HuH-7.5 (cell line): ENCODE results near the gene TMUB2.
"Not testable (repeated sequence)": the region's sequence is repeated elsewhere in the genome, so short reads cannot be mapped to it uniquely, and the experiment has no call there.

ENCODE experiments used
- DNase-seq: peaks from one replicate; pipeline ENCODE4 v3.0.0; 2011; ENCODE audit warnings: low spot score

The TMUB2 gene

GRCh38 chr17:44186307-44187130, at the start of gene TMUB2:
Gene TMUB2, plus strand, starts transcription at chr17:44186972. Its CDS starts 737 bp downstream, at chr17:44187709.
- DNase-seq = peak; percentile 96

- DNase-seq = peak; percentile 77
These were observed 48.7 kb upstream of the TMUB2 start for GRCh38 chr17:44137891-44138709.

- DNase-seq = not testable (repeated sequence)
These were observed 42.9 kb upstream of the TMUB2 start for GRCh38 chr17:44143921-44144320.

GRCh38 chr17:44144966-44145739, 41.6 kb upstream of the TMUB2 start:
- no peak for DNase-seq

DNA sequence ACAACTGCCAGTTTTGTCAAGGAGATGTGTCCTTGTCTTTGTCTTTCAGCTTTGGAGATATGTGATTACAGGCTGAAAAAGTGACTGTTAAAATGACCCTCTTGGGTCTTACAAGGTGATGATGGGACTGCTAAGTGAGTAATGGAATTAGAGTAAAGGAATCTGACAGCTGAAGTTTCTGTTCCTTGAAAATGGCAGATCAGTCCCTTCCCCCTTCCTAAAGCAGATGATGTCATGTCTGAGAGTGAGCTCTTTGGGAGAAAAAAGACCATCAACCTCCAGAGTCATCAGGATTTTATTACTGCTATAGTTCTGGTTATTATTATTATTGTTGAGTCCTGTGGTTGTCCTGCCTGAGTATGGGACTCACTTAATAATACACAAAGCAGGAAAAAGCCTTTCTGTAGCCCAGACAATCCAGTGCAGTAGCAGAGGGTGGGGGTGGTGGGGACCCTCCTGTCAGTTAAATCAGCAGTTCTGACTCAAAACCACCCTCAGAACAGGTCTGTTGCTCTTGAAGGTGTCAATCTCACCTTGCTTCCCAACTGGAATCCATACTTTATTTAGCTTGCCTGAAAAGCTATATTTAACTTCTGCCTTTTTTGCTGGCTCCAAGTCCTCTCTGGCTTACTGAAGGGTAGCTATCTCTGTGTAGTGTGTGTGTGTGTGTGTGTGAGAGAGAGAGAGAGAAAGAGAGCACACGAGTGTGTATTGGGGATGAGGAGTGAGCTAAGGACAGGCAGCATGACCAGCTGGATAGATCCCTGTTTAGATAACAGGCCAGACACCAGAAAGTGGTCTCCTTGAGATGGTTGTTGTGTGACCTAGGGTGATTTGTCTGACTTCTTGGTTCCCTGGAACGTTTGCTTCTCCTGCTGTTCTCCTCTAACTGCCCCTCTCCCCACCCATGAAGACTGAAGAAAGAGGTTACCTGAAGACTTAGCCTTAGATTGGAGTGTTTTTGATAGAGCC, 40.1 kb upstream of the TMUB2 start:
- DNase-seq = no peak

DNA sequence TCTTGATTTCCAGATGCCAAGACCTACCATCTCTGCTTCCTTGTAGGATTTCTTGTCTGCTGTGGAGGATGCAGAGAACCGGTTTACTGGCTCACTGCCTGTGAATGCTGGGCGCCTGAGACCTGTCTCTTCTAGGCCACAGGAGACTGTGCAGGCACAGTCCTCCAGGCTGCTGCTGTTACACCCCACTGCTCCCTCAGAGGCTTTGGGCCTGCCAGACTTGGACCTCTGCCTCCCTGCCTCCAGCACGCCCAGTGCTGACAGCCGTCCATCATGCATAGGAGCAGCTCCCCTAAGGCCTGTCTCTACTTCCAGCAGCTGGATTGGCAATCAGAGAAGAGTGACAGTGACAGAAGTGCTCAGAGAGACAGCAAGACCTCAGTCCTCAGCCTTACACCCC, 39.0 kb upstream of the TMUB2 start:
- DNase-seq = no peak

GRCh38 chr17:44149066-44149465, 37.7 kb upstream of the TMUB2 start:
- not testable (repeated sequence) for DNase-seq

- no peak for DNase-seq
These were observed 36.9 kb upstream of the TMUB2 start for GRCh38 chr17:44149750-44150329.

GRCh38 chr17:44152875-44153274, 33.9 kb upstream of the TMUB2 start:
- no peak for DNase-seq

- DNase-seq = no peak
These were observed 31.3 kb upstream of the TMUB2 start for GRCh38 chr17:44155488-44155887.

DNA sequence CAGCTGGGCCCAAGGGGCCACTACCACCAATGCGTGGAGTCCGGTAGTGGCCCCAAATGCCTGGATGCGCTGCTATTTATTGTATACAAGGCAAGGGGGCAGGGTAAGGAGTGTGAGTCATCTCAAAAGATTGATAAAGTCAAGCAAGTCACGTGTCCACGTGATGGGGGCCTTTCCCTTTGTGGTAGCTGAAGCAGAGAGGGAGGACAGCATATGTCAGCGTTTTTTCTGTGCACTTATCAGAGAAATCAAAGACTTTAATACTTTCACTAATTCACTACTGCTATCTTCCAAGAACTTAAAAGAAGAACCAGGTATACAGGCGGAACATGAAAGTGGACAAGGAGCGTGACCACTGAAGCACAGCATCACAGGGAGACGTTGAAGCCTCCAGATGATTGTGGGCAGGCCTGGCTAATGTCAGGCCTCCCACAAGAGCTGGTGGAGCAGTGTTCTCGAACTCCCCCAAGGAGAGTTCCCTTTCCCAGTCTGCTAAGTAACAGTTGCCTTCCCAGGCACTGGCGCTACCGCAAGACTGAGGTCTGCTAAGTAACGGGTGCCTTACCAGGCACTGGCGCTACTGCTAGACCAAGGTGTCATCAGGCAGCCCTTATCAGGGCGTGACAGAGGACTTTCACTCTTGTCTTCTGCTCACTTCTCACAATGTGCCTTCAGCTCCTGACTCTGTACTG, 27.1 kb upstream of the TMUB2 start:
- DNase-seq = no peak

DNA sequence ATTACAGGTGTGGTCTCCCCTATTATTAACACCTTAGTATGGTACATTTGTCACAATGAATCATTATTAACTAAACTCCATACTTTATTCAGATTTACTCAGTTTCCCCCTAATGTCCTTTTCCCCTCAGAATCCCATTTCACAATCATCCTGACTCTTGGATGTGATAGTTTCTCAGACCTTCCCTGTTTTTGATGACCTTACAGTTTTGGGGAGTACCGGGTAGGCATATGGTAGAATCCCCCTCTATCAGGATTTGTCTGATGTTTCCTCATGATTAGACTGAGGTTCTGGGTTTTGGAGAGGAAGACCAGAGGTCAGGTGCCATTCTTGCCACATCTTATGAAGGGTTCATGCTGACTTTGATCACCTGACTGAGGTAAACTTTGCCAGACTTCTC, 22.3 kb upstream of the TMUB2 start:
- DNase-seq = no peak

- no peak for DNase-seq
These were observed 19.5 kb upstream of the TMUB2 start for GRCh38 chr17:44167181-44167861.

DNA sequence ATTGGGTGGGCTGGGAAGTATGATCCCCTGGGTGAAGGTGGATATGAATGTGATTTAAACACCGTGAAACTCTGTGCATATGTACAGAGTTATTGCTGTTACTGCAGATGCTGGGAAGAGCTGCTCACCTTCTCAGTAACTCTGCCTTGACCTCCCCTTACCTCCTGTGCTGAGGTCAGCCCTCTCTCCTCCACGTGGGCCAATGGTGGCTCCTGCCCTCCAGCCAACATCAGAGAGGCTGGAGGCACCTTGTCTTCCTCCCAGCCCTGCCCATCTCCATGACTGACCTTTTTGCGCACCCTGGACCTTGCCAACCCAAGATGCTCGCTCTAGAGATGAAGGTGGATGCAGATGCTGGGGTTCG, 16.7 kb upstream of the TMUB2 start:
- no peak for DNase-seq

GRCh38 chr17:44170499-44171201, 16.1 kb upstream of the TMUB2 start, which contains the start of gene ASB16:
Gene ASB16, plus strand, starts transcription at chr17:44170704. Its CDS starts 86 bp downstream, at chr17:44170790.
- peak; percentile 63 for DNase-seq

DNA sequence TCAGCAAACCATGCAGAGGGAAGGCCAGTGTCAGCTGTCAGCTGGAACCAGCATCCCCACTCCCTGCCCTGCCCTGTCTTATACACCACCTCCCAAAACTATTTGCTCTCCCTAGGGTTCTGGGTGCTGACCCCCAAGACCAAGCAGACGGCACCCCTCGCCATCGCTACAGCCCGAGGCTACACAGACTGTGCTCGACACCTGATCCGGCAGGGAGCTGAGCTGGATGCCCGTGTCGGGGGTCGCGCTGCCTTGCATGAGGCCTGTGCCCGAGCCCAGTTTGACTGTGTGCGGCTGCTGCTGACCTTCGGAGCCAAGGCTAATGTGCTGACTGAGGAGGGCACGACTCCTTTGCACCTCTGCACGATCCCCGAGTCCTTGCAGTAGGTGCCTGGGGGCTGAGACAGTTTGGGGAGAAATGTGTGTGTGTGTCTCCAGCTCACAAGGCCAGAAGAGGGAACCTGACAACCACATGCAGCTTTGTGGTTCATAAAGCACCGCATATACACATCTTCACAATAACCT, 14.8 kb upstream of the TMUB2 start:
- DNase-seq = no peak

DNA sequence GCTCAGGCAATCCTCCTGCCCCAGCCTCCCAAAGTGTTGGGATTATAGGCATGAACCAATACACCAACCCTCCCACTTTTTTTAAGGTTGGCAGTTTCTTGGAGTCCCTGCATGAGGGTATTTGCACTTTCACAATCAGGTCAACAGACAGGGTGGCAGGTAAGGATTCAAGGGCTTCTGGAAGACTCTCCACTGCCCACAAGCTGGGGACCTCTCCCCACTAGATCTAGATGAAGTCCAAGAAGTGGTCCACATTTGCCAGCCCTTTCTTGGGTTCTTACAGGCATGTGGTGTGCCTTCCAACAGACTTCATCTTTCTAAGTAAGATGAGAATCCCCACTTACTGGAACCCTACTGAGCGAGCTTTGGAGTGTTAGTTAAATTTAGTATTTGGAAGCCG, 12.3 kb upstream of the TMUB2 start:
- no peak for DNase-seq

- DNase-seq = no peak
These were observed 10.5 kb upstream of the TMUB2 start for GRCh38 chr17:44176257-44176656.
